ENCODE data around the gene ADNP2.

DNA sequence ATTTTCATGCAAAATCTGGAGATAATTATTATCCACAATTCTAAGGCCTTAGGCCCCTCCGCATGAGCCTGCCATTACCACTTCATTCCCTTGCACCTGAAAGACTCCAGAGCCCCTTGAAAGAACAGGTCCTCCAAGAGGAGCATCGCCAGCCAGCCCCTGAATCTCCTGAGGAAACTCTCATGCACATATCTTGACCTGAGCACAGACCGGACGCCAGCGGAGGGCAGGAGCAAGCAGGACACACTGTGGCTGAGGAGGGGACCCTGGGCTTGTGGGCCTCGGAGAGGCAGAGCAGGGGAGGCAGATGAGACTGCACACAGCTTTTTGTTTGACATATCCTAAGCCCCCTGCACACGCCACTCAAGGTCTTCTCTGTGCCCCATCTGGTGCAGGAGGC lies 13.6 kb upstream of the ADNP2 start:
- TF ChIP-seq EZH2 (IDR thresholded peaks at IDR 0.05) (no peak), POLR2AphosphoS5 (IDR thresholded peaks at IDR 0.05; ENCODE audit: borderline replicate concordance, low read depth, low read length) (no peak), FOXP2 (optimal IDR thresholded peaks at IDR 0.05; ENCODE audit: control extremely low read depth, extremely low read length, insufficient read depth) (no peak)

All from SK-N-MC (cell line).